Endothelial cell of umbilical vein (primary cell): ENCODE measurements around the gene CAMTA1. TPM values are rescaled to one million over a fixed set of nuclear protein-coding genes. Genes with fewer than 3 reads are reported as not detected.
"Not testable (repeated sequence)": the region's sequence is repeated elsewhere in the genome, so short reads cannot be mapped to it uniquely, and the experiment has no call there.

Source experiments
- BruUV-seq: library from RNA; stranded (reverse); fragments of 400-500 nt; replicated peaks from 2 replicates; lab custom pipeline; 2021; lab: Mats Ljungman, UMichigan
- CTCF ChIA-PET: fragments of 300-600, 350-600 bp; sonication (Branson Sonifier 250); formaldehyde crosslinking; loops from one replicate; lab custom pipeline; 2021; ENCODE audit warnings: antibody characterized with exemption, inconsistent platforms; lab: Charles Lee
- POLR2A ChIA-PET: fragments of 300-600, 350-600 bp; sonication (Branson Sonifier 250); formaldehyde crosslinking; loops from one replicate; lab custom pipeline; 2021; ENCODE audit warnings: antibody characterized with exemption, inconsistent platforms; lab: Charles Lee
- DNase-seq: peaks from one replicate; pipeline ENCODE4 v3.0.0-alpha.2; 2011; ENCODE audit warnings: low read depth, low spot score
- FAIRE-seq: peaks from 2 replicates; lab custom pipeline; 2011; peaks lifted over from hg19 to GRCh38; lab: Jason Lieb, UNC
- H2AFZ ChIP-seq: 2 replicates; pipeline ENCODE4 v1.6.0; 2012; ENCODE audit warnings: low read depth, low read length, control low read depth, inconsistent platforms
- H3K27ac ChIP-seq: 2 replicates; pipeline ENCODE4 v1.5.1; 2011; ENCODE audit warnings: low read depth, mild to moderate bottlenecking, control low read depth, low read length, moderate library complexity; ENCODE audit not compliant: insufficient read depth
- H3K27me3 ChIP-seq, 2 experiments: 2 replicates each; pipeline versions ENCODE4 v1.6.0 to v1.6.1; 2011; ENCODE audit warnings: low read length in 2 of 2, mixed read lengths in 1 of 2; ENCODE audit not compliant: control insufficient read depth in 2 of 2, insufficient read depth in 2 of 2
- H3K36me3 ChIP-seq, 2 experiments: 2 replicates in 1 of 2; 3 replicates in 1 of 2; pipeline ENCODE4 v1.5.1; 2011; ENCODE audit warnings: low read length in 2 of 2, mild to moderate bottlenecking in 1 of 2, moderate library complexity in 1 of 2; ENCODE audit not compliant: control insufficient read depth in 2 of 2, insufficient read depth in 2 of 2; ENCODE audit errors: extremely low read depth in 1 of 2
- H3K4me1 ChIP-seq: 3 replicates; pipeline ENCODE4 v1.5.1; 2011; ENCODE audit warnings: mild to moderate bottlenecking, low read length; ENCODE audit not compliant: control insufficient read depth, insufficient read depth; ENCODE audit errors: extremely low read depth
- H3K4me2 ChIP-seq: 2 replicates; pipeline ENCODE4 v1.6.1; 2011; ENCODE audit warnings: low read length, control low read depth, mixed read lengths; ENCODE audit not compliant: insufficient read depth
- H3K4me3 ChIP-seq, 3 experiments: fragments of 200-600 bp in 1 of 3; sonication (generic), shearing (Covaris generic) in 1 of 3; replicated peaks in 1 of 3; 2 replicates each; pipeline ENCODE4 v1.5.1; 2011 to 2016; ENCODE audit warnings: control low read depth in 3 of 3, low read length in 3 of 3, mild to moderate bottlenecking in 2 of 3, inconsistent platforms in 1 of 3, low read depth in 1 of 3, moderate library complexity in 1 of 3; ENCODE audit not compliant: insufficient read depth in 1 of 3
- H3K79me2 ChIP-seq: 2 replicates; pipeline ENCODE4 v1.6.0; 2012; ENCODE audit warnings: low read length, inconsistent platforms; ENCODE audit not compliant: control insufficient read depth, insufficient read depth
- H3K9ac ChIP-seq: replicated peaks from 2 replicates; pipeline ENCODE3; 2011; ENCODE audit warnings: low read length, control low read depth; ENCODE audit not compliant: insufficient read depth; ENCODE audit errors: extremely low read depth
- H3K9me1 ChIP-seq: replicated peaks from 3 replicates; pipeline ENCODE4 v1.6.0; 2011; ENCODE audit warnings: mild to moderate bottlenecking, low read length; ENCODE audit not compliant: control insufficient read depth, insufficient read depth; ENCODE audit errors: extremely low read depth
- H3K9me3 ChIP-seq: replicated peaks from 2 replicates; pipeline ENCODE4 v1.5.1; 2012; ENCODE audit warnings: low read length, inconsistent platforms; ENCODE audit not compliant: control insufficient read depth, insufficient read depth
- H4K20me1 ChIP-seq: replicated peaks from 2 replicates; pipeline ENCODE3; 2011; ENCODE audit warnings: mild to moderate bottlenecking, low read length; ENCODE audit not compliant: control insufficient read depth, insufficient read depth; ENCODE audit errors: extremely low read depth
- CTCF ChIP-seq, 2 donors: IDR thresholded peaks; 1 replicate in 1 of 2; 2 replicates in 1 of 2; pipeline ENCODE4 v1.5.1; 2011; ENCODE audit warnings: low read length in 2 of 2, mild to moderate bottlenecking in 2 of 2, moderate library complexity in 2 of 2, control low read depth in 1 of 2, inconsistent platforms in 1 of 2, low read depth in 1 of 2; ENCODE audit not compliant: insufficient read depth in 1 of 2; ENCODE audit errors: extremely low read depth in 1 of 2
- EZH2 ChIP-seq: IDR thresholded peaks from 2 replicates; pipeline ENCODE4 v1.6.1; 2012; ENCODE audit warnings: borderline replicate concordance, low read depth, mild to moderate bottlenecking, moderate library complexity, low read length, inconsistent platforms; ENCODE audit not compliant: severe bottlenecking
- FOS ChIP-seq: IDR thresholded peaks from 2 replicates; pipeline ENCODE4 v1.6.1; 2011; ENCODE audit warnings: mild to moderate bottlenecking, low read length, moderate library complexity, borderline replicate concordance; ENCODE audit not compliant: insufficient read depth
- GATA2 ChIP-seq: IDR thresholded peaks from 2 replicates; pipeline ENCODE4 v1.7.0; 2011; ENCODE audit warnings: low read depth, mild to moderate bottlenecking, moderate library complexity, mixed read lengths, low read length; ENCODE audit not compliant: insufficient read length, insufficient read depth
- JUN ChIP-seq: IDR thresholded peaks from 2 replicates; pipeline ENCODE4 v1.6.1; 2011; ENCODE audit warnings: borderline replicate concordance, low read depth; ENCODE audit not compliant: insufficient read length, insufficient read depth
- MYC ChIP-seq: IDR thresholded peaks from one replicate; pipeline ENCODE4 v1.6.1; 2011; ENCODE audit warnings: mild to moderate bottlenecking, low read depth, low read length
- POLR2A ChIP-seq: IDR thresholded peaks from 2 replicates; pipeline ENCODE4 v1.6.1; 2012; ENCODE audit warnings: low read depth, mild to moderate bottlenecking, control low read depth, low read length
- POLR2AphosphoS5 ChIP-seq: IDR thresholded peaks from 2 replicates; pipeline ENCODE4 v1.6.1; 2012; ENCODE audit warnings: low read depth, mild to moderate bottlenecking, control low read depth, low read length, moderate library complexity; ENCODE audit not compliant: insufficient read depth
- dilution Hi-C: fragments of 300-500 bp; cut with MboI; formaldehyde crosslinking; loops from one replicate; pipeline ENCODE4 v1.15.0; 2019; ENCODE audit warnings: low sequenced_read_pairs; ENCODE audit not compliant: extremely low pct_ligation_motif_present
- intact Hi-C: fragments of 100-400 bp; cut with micrococcal nuclease; formaldehyde crosslinking; loops from one replicate; pipeline ENCODE4 v1.10.0; 2022
- polyA plus RNA-seq, 4 experiments: library from polyadenylated mRNA; depleted of rRNA in 3 of 4; stranded (reverse) in 3 of 4; unstranded in 1 of 4; fragments of >200 nt; gene quantifications; 2 replicates each; pipeline versions ENCODE4 v1.2.1 to v1.2.3, GENCODE V29; 2011 to 2012; ENCODE audit warnings: missing spikeins in 1 of 4
- total RNA-seq: library from RNA; stranded (reverse); gene quantifications from 2 replicates; pipeline ENCODE4 v1.2.3, GENCODE V29; 2021
- TF ChIP-seq, protein P1 (sequence below): IDR thresholded peaks from 2 replicates; pipeline ENCODE4 v1.6.1; 2011; ENCODE audit not compliant: insufficient read depth, insufficient read length

Gene CAMTA1
- total and polyA plus RNA-seq, 2 donors (not counting 3 experiments of a cell fraction or from before 2014, with no cell fraction given) = 50.8 to 92.7 TPM

DNA sequence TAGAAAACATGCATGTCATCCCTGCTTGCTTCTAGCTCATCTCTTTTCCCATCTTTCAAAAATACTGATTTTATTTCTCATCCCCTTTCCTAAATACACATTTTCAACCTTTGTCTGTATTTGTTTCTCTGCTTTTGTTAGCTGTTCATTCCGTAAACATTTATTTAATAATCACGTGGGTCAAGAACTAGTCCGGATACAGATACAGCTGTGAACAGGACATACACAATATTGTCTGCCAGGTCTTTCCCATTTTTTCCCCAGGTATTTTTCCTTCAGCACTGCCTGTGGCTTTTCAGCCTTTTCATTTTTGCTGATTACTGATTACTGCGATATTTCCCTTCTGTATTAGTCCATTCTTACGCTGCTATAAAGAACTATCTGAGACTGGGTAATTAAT lies 1004.6 kb downstream of the CAMTA1 start:
- Histone ChIP-seq H3K36me3 (no peaks in the 10 kb centered on the region), H3K4me2 (no peak overlapping the region), H3K4me3 (no peak overlapping the region), H3K27ac (no peak overlapping the region), H3K79me2 (no peaks in the 10 kb centered on the region), H3K9ac (no peak overlapping the region), H3K4me1 (no peaks in the 10 kb centered on the region), H2AFZ (no peak overlapping the region), H3K9me3 (peaks cover 2% of the 10 kb centered on the region), H4K20me1 (no peaks in the 10 kb centered on the region), H3K9me1 (no peaks in the 10 kb centered on the region), H3K27me3 (no peaks in the 10 kb centered on the region)
- POLR2A ChIA-PET = no interaction called here
- dilution Hi-C loops = no loop called here
- FAIRE-seq = no peak
- no peak for DNase-seq
- intact Hi-C loops = no loop called here
- CTCF ChIA-PET = interaction anchor here (1.6 kb wide), 1 partner anchor 18 kb away, joined by 7 read pairs; no protein-coding TSS in a partner anchor
- BruUV-seq = no TSS peak
- TF ChIP-seq, protein P1, sequence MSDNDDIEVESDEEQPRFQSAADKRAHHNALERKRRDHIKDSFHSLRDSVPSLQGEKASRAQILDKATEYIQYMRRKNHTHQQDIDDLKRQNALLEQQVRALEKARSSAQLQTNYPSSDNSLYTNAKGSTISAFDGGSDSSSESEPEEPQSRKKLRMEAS = no peak
- TF ChIP-seq POLR2A (no peak), POLR2AphosphoS5 (no peak), CTCF (IDR thresholded peaks at IDR 0.05; ENCODE audit: extremely low read depth in 1 of 2, insufficient read depth in 1 of 2, low read depth in 1 of 2, low read length in 2 of 2) (no peak), GATA2 (no peak), JUN (no peak), FOS (no peak), EZH2 (no peak), MYC (no peak)

DNA sequence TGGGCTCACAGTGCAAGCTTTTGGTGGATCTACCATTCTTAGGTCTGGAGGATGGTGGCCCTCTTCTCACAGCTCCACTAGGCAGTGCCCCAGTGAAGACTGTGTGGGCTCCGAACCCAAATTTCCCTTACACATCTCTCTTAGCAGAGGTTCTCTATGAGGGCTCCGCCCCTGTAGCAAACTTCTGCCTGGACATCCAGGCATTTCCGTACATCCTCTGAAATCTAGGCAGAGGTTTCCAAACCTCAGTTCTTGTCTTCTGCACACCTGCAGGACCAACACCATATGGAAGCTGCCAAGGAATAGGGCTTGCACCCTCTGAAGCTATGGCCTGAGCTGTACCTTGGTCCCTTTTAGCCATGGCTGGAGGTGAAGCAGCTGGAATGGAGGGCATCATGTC lies 1005.8 kb downstream of the CAMTA1 start:
- H3K9ac ChIP-seq, H4K20me1 ChIP-seq, H3K27ac ChIP-seq, H3K36me3 ChIP-seq, CTCF ChIA-PET, H3K9me3 ChIP-seq, DNase-seq, H3K27me3 ChIP-seq, BruUV-seq, H3K4me2 ChIP-seq, FAIRE-seq, H3K79me2 ChIP-seq, H3K4me1 ChIP-seq, H3K9me1 ChIP-seq, intact Hi-C loops, dilution Hi-C loops, POLR2A ChIA-PET, H2AFZ ChIP-seq, H3K4me3 ChIP-seq: not testable (repeated sequence)
